ENCODE measurements around the gene UBIAD1.

DNA sequence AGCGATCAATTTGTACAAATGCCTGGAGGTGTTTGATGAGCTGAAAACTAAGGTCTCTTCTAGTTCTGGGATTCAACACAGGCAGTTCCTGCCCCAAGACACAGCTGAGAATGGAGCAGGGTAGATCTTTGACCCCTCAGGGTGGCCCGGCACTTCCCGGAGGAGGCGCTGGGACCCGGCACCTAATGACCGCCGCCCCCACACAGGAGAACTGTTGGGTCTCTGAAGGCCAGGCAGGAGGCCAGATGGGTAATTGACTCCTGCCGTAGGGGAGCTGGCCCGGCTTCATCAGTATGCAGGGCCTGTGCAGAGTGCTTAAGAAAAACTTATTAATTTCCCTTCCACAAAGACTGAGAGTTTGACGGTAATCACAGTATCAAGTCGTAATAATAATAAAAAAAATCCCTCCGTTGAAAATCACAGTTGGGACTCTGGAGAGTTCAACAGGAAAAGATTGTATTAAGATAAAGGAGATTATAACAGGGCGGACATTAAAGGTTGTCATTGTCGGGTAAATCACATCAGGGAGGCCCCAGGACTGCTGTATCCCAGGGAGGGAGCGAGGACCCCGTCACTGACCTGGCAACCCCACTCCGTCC is 51.7 kb downstream of the UBIAD1 start:
- TF ChIP-seq, protein P1, sequence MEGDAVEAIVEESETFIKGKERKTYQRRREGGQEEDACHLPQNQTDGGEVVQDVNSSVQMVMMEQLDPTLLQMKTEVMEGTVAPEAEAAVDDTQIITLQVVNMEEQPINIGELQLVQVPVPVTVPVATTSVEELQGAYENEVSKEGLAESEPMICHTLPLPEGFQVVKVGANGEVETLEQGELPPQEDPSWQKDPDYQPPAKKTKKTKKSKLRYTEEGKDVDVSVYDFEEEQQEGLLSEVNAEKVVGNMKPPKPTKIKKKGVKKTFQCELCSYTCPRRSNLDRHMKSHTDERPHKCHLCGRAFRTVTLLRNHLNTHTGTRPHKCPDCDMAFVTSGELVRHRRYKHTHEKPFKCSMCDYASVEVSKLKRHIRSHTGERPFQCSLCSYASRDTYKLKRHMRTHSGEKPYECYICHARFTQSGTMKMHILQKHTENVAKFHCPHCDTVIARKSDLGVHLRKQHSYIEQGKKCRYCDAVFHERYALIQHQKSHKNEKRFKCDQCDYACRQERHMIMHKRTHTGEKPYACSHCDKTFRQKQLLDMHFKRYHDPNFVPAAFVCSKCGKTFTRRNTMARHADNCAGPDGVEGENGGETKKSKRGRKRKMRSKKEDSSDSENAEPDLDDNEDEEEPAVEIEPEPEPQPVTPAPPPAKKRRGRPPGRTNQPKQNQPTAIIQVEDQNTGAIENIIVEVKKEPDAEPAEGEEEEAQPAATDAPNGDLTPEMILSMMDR (IDR thresholded peaks at IDR 0.05): no peak
- no peak for TF ChIP-seq POLR2A (IDR thresholded peaks at IDR 0.05)
